Ovary (tissue), 9 donors: ENCODE data around the gene LTB4R2. TPM values are rescaled to one million over a fixed set of nuclear protein-coding genes. Genes with fewer than 3 reads are reported as not detected.

ENCODE experiments used
- DNase-seq, 5 donors: peaks; one replicate each; pipeline ENCODE4 v3.0.0-alpha.2; 2019 to 2020
- H3K27ac ChIP-seq, 2 donors: fragments of 200-600 bp; one replicate each; pipeline versions ENCODE4 v1.5.1 to v1.8.0; 2019 to 2022
- H3K27me3 ChIP-seq: fragments of 200-600 bp; one replicate; pipeline ENCODE4 v1.8.0; 2022
- H3K36me3 ChIP-seq: fragments of 200-600 bp; sonication (generic); one replicate; pipeline ENCODE4 v1.5.1; 2019
- H3K4me1 ChIP-seq: one replicate; pipeline ENCODE4 v1.8.1; 2013; ENCODE audit warnings: mild to moderate bottlenecking, moderate library complexity; ENCODE audit not compliant: insufficient read depth
- H3K4me3 ChIP-seq: fragments of 200-600 bp; sonication (generic); one replicate; pipeline ENCODE4 v1.5.1; 2017
- H3K9me3 ChIP-seq, 2 donors: fragments of 200-600 bp in 1 of 2; sonication (generic) in 1 of 2; one replicate each; pipeline versions ENCODE4 v1.5.1 to v1.8.1; 2013 to 2019; ENCODE audit warnings: mild to moderate bottlenecking in 1 of 2, moderate library complexity in 1 of 2
- EP300 ChIP-seq: sonication (generic); formaldehyde crosslinking; IDR thresholded peaks from one replicate; pipeline ENCODE4 v1.6.1; 2017; ENCODE audit warnings: antibody characterized with exemption
- POLR2A ChIP-seq: fragments of 450-650 bp; IDR thresholded peaks from one replicate; pipeline ENCODE4 v1.6.1; 2017; ENCODE audit warnings: antibody characterized with exemption, mild to moderate bottlenecking, moderate library complexity
- WGBS, 3 donors: extraction: QIAGEN DNeasy Blood & Tissue Kit in 1 of 3; methylation state at CpG; one replicate each; pipeline versions ENCODE4 v1.1.5 to v1.1.7; 2013 to 2017; 5-methylcytosine and 5-hydroxymethylcytosine counted together
- intact Hi-C, 4 donors: fragments of 100-400 bp; cut with DNase I; formaldehyde crosslinking; loops; one replicate each; pipeline versions ENCODE4 v1.11.0 to v1.15.1; 2022 to 2023
- polyA plus RNA-seq, 2 donors: library from polyadenylated mRNA; stranded (reverse); fragments of 200-250 nt in 1 of 2; fragments of 350-450 nt in 1 of 2; fragmentation: Illumina TruSeq in 1 of 2; extraction: RNeasy Lipid Tissue Mini Kit (QIAGEN cat#74804) in 1 of 2; gene quantifications; one replicate each; pipeline ENCODE4 v1.2.3, GENCODE V29; 2013 to 2014
- total RNA-seq, 7 donors: library from RNA; depleted of rRNA in 2 of 7; stranded (reverse); fragments of >200 nt in 2 of 7; fragmentation: NEBNext Ultra II Directional in 3 of 7; extraction: Animal tissue kit (Norgen Biotek cat#: 25700) in 3 of 7; gene quantifications; one replicate each; pipeline versions ENCODE4 v1.1.0 to v1.2.4, GENCODE V29; 2016 to 2023
- TF ChIP-seq, protein P1 (sequence below), 3 donors: fragments of 450-650 bp in 2 of 3; fragments of 200-600 bp in 1 of 3; IDR thresholded peaks; one replicate each; pipeline versions ENCODE4 v1.5.1 to v1.8.0; 2016 to 2022; ENCODE audit warnings: antibody characterized with exemption in 3 of 3, mild to moderate bottlenecking in 1 of 3
- donor health status: DM: no; HTN: no; CAD: no; lungs with moderate emphysema.
- donor health status: DM: no; HTN: no; CAD: no.
- donor health status: Bipolar disorder and iron deficiency.
- donor health status: DM: yes; HTN: yes; CAD: no.
- donor health status: DM: no; HTN: no; CAD: no.
- donor health status: DM: yes; HTN: yes; CAD: no.

Gene LTB4R2
- total and polyA plus RNA-seq, 9 donors, result 0.85 to 10.1 (median 5.0) TPM

- intact Hi-C loops, result no loop called here
- Histone ChIP-seq H3K27ac (no peak overlapping the region), H3K27me3 (no peaks in the 10 kb centered on the region), H3K4me1 (no peaks in the 10 kb centered on the region), H3K9me3 (no peaks in the 10 kb centered on the region), H3K36me3 (no peaks in the 10 kb centered on the region), H3K4me3 (no peak overlapping the region)
- no peak for DNase-seq
- TF ChIP-seq, protein P1, sequence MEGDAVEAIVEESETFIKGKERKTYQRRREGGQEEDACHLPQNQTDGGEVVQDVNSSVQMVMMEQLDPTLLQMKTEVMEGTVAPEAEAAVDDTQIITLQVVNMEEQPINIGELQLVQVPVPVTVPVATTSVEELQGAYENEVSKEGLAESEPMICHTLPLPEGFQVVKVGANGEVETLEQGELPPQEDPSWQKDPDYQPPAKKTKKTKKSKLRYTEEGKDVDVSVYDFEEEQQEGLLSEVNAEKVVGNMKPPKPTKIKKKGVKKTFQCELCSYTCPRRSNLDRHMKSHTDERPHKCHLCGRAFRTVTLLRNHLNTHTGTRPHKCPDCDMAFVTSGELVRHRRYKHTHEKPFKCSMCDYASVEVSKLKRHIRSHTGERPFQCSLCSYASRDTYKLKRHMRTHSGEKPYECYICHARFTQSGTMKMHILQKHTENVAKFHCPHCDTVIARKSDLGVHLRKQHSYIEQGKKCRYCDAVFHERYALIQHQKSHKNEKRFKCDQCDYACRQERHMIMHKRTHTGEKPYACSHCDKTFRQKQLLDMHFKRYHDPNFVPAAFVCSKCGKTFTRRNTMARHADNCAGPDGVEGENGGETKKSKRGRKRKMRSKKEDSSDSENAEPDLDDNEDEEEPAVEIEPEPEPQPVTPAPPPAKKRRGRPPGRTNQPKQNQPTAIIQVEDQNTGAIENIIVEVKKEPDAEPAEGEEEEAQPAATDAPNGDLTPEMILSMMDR (IDR thresholded peaks at IDR 0.05), result no peak
- TF ChIP-seq EP300 (no peak), POLR2A (no peak)
- 93 to 96% (median 94%) methylated on average over 5 of the region's 5 CpGs for whole genome bisulfite sequencing, 3 donors
Observed at GRCh38 chr14:24286996-24287395, 22.9 kb upstream of the LTB4R2 start.

DNA sequence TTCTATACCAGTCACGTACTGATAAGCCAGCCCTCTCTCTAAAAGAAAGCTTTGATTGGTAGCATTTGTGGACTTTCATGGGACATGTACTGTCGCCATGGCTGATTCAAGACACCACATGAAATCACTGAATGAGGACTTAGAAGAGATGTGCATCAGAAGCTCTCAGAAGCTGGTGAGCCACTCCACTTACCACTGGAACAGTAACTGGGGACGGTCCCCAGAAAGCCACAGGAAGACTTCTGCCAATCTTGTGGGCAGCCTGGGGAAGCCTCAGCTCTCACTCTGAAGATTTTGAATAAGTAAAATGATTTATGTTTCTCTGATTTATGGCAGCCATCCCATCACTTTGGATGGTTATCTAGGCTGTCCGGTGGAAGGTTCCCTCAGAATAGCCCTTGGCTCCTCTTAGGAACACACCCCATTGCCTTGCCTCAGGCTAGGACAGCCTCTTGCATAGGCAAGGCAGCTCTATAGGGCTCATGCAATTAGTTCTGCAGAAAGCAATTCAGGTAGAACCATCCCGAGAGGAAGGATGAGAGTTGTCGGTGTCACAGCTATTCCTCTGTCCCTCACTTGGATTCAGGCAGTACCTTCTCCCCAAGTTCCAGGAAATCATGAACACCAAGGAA is 20.2 kb upstream of the LTB4R2 start:
- Histone ChIP-seq H3K36me3 (no peaks in the 10 kb centered on the region), H3K9me3 (no peaks in the 10 kb centered on the region), H3K4me3 (no peak overlapping the region), H3K27me3 (no peaks in the 10 kb centered on the region), H3K27ac (no peak overlapping the region), H3K4me1 (no peaks in the 10 kb centered on the region)
- DNase-seq, result no peak
- 80 to 84% (median 83%) methylated on average over 6 of the region's 6 CpGs for WGBS, 3 donors
- TF ChIP-seq POLR2A (no peak), EP300 (no peak)
- TF ChIP-seq, protein P1 (IDR thresholded peaks at IDR 0.05), result no peak
- intact Hi-C loops, result no loop called here

DNA sequence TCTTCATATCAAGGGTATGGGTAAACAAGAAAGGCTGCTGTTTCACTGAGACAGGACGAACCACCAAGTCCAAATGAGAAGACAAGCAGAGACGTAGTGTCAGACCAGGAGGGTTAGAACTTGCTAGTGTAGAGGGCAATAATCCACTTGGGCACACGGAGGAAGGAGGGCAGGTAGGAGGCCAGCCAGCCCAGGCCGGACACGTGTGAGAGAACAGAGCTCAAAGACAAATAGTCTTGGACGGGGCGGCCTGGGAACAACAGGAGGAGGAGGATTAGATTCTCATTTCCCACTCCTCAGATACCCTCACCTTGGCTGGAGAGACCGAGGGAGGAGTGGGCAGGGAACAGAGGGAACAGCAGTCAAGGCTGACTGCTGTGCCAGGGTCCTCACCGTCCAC is 19.2 kb upstream of the LTB4R2 start:
- Histone ChIP-seq H3K9me3 (no peaks in the 10 kb centered on the region), H3K27ac (no peak overlapping the region), H3K4me3 (no peak overlapping the region), H3K27me3 (no peaks in the 10 kb centered on the region), H3K4me1 (no peaks in the 10 kb centered on the region), H3K36me3 (no peaks in the 10 kb centered on the region)
- WGBS, 3 donors, result 70 to 77% (median 72%) methylated on average over 8 to 9 of the region's 9 CpGs
- DNase-seq, result no peak
- no peak for TF ChIP-seq POLR2A
- TF ChIP-seq, protein P1 (IDR thresholded peaks at IDR 0.05), result no peak
- TF ChIP-seq EP300, result no peak
- intact Hi-C loops, result no loop called here

DNA sequence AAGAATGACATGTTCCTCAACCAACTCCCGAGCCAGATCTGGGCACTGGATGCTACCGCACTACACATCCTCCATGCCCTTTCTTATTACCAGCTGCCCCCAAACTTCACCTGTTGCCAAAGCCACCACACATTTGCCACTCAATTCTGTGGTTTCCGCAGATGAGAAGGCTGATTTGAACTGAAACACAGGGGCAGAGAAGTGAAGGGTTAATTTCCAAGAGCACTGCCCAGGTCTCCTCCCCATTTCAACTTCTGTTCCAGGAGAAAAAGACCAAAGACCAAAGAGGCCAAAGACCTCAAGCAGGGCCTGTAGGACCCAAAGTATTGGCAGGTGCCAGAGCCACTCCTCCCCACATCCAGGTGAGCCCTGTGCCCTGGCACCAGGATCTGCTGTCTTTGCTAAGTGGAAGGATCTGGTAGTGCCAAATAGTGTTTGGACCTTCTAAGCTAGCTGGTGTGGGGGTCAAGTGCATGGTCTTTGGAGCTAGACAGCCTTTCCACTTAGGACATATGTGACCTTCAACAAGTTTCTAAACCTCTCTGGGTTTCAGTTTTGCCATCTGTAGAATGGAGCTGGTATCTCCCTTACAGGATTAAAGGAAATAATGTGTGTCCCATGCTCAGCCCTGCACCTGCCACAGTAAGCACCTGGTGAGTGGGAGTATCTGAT is 18.4 kb upstream of the LTB4R2 start:
- H3K36me3 ChIP-seq, result no peaks in the 10 kb centered on the region
- DNase-seq, result no peak
- 82 to 86% (median 82%) methylated on average over 3 of the region's 3 CpGs for WGBS, 3 donors
- TF ChIP-seq, protein P1 (IDR thresholded peaks at IDR 0.05), result no peak
- TF ChIP-seq EP300 (no peak), POLR2A (no peak)
- intact Hi-C loops, result no loop called here
- no peak overlapping the region for H3K27ac ChIP-seq
- H3K27me3 ChIP-seq, result no peaks in the 10 kb centered on the region
- H3K9me3 ChIP-seq, result no peaks in the 10 kb centered on the region
- H3K4me3 ChIP-seq, result no peak overlapping the region
- no peaks in the 10 kb centered on the region for H3K4me1 ChIP-seq
